Mononuclear cell (primary cell): ENCODE data around the gene PPP1R26. TPM values are rescaled to one million over a fixed set of nuclear protein-coding genes. Genes with fewer than 3 reads are reported as not detected.
"Not testable (repeated sequence)": the region's sequence is repeated elsewhere in the genome, so short reads cannot be mapped to it uniquely, and the experiment has no call there.

Source experiments
- H3K27me3 ChIP-seq: 2 replicates; pipeline ENCODE4 v1.6.0; 2011; ENCODE audit warnings: low read length, control low read depth; ENCODE audit not compliant: insufficient read depth
- H3K4me1 ChIP-seq: 2 replicates; pipeline ENCODE4 v1.5.1; 2011; ENCODE audit warnings: mild to moderate bottlenecking, low read length, control low read depth; ENCODE audit not compliant: insufficient read depth
- H3K4me3 ChIP-seq: 2 replicates; pipeline ENCODE4 v1.5.1; 2011; ENCODE audit warnings: mild to moderate bottlenecking, low read length, moderate library complexity
- H3K9me3 ChIP-seq: 2 replicates; pipeline ENCODE4 v1.5.1; 2011; ENCODE audit warnings: low read depth, mild to moderate bottlenecking, control low read depth, low read length
- total RNA-seq: library from RNA; depleted of rRNA; stranded (reverse); fragments of >200 nt; gene quantifications from one replicate; pipeline ENCODE4 v1.2.3, GENCODE V29; 2012

The PPP1R26 gene
- total RNA-seq, 1 donor = 1.5 TPM

GRCh38 chr9:135454737-135455136 is 24.8 kb upstream of the PPP1R26 start:
- H3K4me1 ChIP-seq = no peaks in the 10 kb centered on the region
- H3K27me3 ChIP-seq = no peaks in the 10 kb centered on the region
- H3K9me3 ChIP-seq = no peaks in the 10 kb centered on the region
- H3K4me3 ChIP-seq = no peak overlapping the region

- Histone ChIP-seq H3K27me3 (no peaks in the 10 kb centered on the region), H3K4me3 (no peak overlapping the region), H3K4me1 (no peaks in the 10 kb centered on the region), H3K9me3 (no peaks in the 10 kb centered on the region)
Observed at GRCh38 chr9:135455401-135456030, 24.1 kb upstream of the PPP1R26 start.

- no peaks in the 10 kb centered on the region for H3K9me3 ChIP-seq
- H3K4me1 ChIP-seq = no peaks in the 10 kb centered on the region
- H3K27me3 ChIP-seq = no peaks in the 10 kb centered on the region
- H3K4me3 ChIP-seq = no peak overlapping the region
Observed at GRCh38 chr9:135456436-135457104, 23.0 kb upstream of the PPP1R26 start.

- H3K4me3 ChIP-seq, H3K27me3 ChIP-seq: not testable (repeated sequence)
Observed at GRCh38 chr9:135458478-135458877, 21.1 kb upstream of the PPP1R26 start.

GRCh38 chr9:135461936-135462335 is 17.6 kb upstream of the PPP1R26 start:
- H3K4me3 ChIP-seq = no peak overlapping the region

More at GRCh38 chr9:135458478-135458877, 21.1 kb upstream of the PPP1R26 start:
- not testable (repeated sequence) for H3K4me1 ChIP-seq, H3K9me3 ChIP-seq

GRCh38 chr9:135463140-135463539 is 16.4 kb upstream of the PPP1R26 start:
- H3K4me1 ChIP-seq = peaks cover under 1% of the 10 kb centered on the region
- no peaks in the 10 kb centered on the region for H3K9me3 ChIP-seq
- no peak overlapping the region for H3K4me3 ChIP-seq
- H3K27me3 ChIP-seq = no peaks in the 10 kb centered on the region

More at GRCh38 chr9:135461936-135462335, 17.6 kb upstream of the PPP1R26 start:
- Histone ChIP-seq H3K27me3 (no peaks in the 10 kb centered on the region), H3K4me1 (no peaks in the 10 kb centered on the region), H3K9me3 (no peaks in the 10 kb centered on the region)

- Histone ChIP-seq H3K9me3 (no peaks in the 10 kb centered on the region), H3K4me3 (no peak overlapping the region), H3K27me3 (peaks cover 2% of the 10 kb centered on the region), H3K4me1 (peaks cover 11% of the 10 kb centered on the region)
Observed at GRCh38 chr9:135464181-135464580, 15.4 kb upstream of the PPP1R26 start.

- Histone ChIP-seq H3K9me3 (no peaks in the 10 kb centered on the region), H3K4me1 (peaks cover 13% of the 10 kb centered on the region), H3K4me3 (no peak overlapping the region), H3K27me3 (peaks cover 2% of the 10 kb centered on the region)
Observed at GRCh38 chr9:135468854-135469521, 10.6 kb upstream of the PPP1R26 start.

- Histone ChIP-seq H3K4me3 (no peak overlapping the region), H3K4me1 (peaks cover 13% of the 10 kb centered on the region), H3K9me3 (no peaks in the 10 kb centered on the region), H3K27me3 (peaks cover 2% of the 10 kb centered on the region)
Observed at GRCh38 chr9:135471791-135472640, 7.6 kb upstream of the PPP1R26 start.

- Histone ChIP-seq H3K4me1 (peaks cover 8% of the 10 kb centered on the region), H3K27me3 (peaks cover 6% of the 10 kb centered on the region), H3K9me3 (no peaks in the 10 kb centered on the region)
Observed at GRCh38 chr9:135473972-135474543, 5.5 kb upstream of the PPP1R26 start.

GRCh38 chr9:135474915-135475314 is 4.7 kb upstream of the PPP1R26 start:
- Histone ChIP-seq H3K4me1 (peaks cover 5% of the 10 kb centered on the region), H3K4me3 (no peak overlapping the region), H3K27me3 (peaks cover 6% of the 10 kb centered on the region), H3K9me3 (no peaks in the 10 kb centered on the region)

More at GRCh38 chr9:135473972-135474543, 5.5 kb upstream of the PPP1R26 start:
- no peak overlapping the region for H3K4me3 ChIP-seq

- H3K9me3 ChIP-seq = no peaks in the 10 kb centered on the region
- H3K27me3 ChIP-seq = peaks cover 11% of the 10 kb centered on the region
- peaks cover 15% of the 10 kb centered on the region for H3K4me1 ChIP-seq
- H3K4me3 ChIP-seq = no peak overlapping the region
Observed at GRCh38 chr9:135476561-135477355, 2.8 kb upstream of the PPP1R26 start.

GRCh38 chr9:135478191-135478590 is 1.4 kb upstream of the PPP1R26 start:
- Histone ChIP-seq H3K27me3 (peaks cover 17% of the 10 kb centered on the region), H3K9me3 (no peaks in the 10 kb centered on the region), H3K4me3 (no peak overlapping the region), H3K4me1 (peaks cover 15% of the 10 kb centered on the region)
